ENCODE data around the gene PEAK1.

- no peak for TF ChIP-seq CTCF (IDR thresholded peaks at IDR 0.05)
- TF ChIP-seq POLR2A (IDR thresholded peaks at IDR 0.05): no peak
- no peak for TF ChIP-seq EP300 (IDR thresholded peaks at IDR 0.05)
Observed at GRCh38 chr15:77446840-77447390, 27.0 kb upstream of the PEAK1 start.
